Cardiac muscle cell (in vitro differentiated cells and primary cell): ENCODE measurements around the gene PPP1R12B. TPM values are rescaled to one million over a fixed set of nuclear protein-coding genes. Genes with fewer than 3 reads are reported as not detected.
"Not testable (repeated sequence)": the region's sequence is repeated elsewhere in the genome, so short reads cannot be mapped to it uniquely, and the experiment has no call there.

Source experiments
- DNase-seq, 2 donors: peaks; one replicate each; pipeline versions ENCODE4 v3.0.0 to v3.0.0-alpha.2; 2010 to 2017; ENCODE audit warnings: low read depth in 1 of 2, low spot score in 1 of 2
- H3K27ac ChIP-seq: fragments of 200-600 bp; sonication (generic); 2 replicates; pipeline ENCODE4 v1.5.1; 2016
- H3K27me3 ChIP-seq: fragments of 200-600 bp; sonication (generic); 2 replicates; pipeline ENCODE4 v1.6.0; 2016; ENCODE audit warnings: control low read depth
- H3K36me3 ChIP-seq: fragments of 200-600 bp; sonication (generic); 2 replicates; pipeline ENCODE4 v1.5.1; 2016; ENCODE audit warnings: control low read depth
- H3K4me1 ChIP-seq: fragments of 200-600 bp; sonication (generic); 2 replicates; pipeline ENCODE4 v1.8.1; 2017; ENCODE audit warnings: low read depth, mild to moderate bottlenecking, mixed run types
- H3K4me3 ChIP-seq: fragments of 200-600 bp; sonication (generic); 2 replicates; pipeline ENCODE4 v1.5.1; 2016; ENCODE audit warnings: mild to moderate bottlenecking
- H3K9me3 ChIP-seq: fragments of 200-600 bp; sonication (generic); 2 replicates; pipeline ENCODE4 v1.5.1; 2017; ENCODE audit warnings: low read depth, mild to moderate bottlenecking, control low read depth
- CTCF ChIP-seq: IDR thresholded peaks from 2 replicates; pipeline ENCODE4 v1.5.1; 2012; ENCODE audit warnings: low read depth, mild to moderate bottlenecking, low read length
- polyA plus RNA-seq: library from polyadenylated mRNA; unstranded; fragments of >200 nt; fragmentation: Nextera tagmentation; extraction: Ambion mirVana; gene quantifications from 2 replicates; pipeline ENCODE4 v1.2.1, GENCODE V29; 2016
- total RNA-seq: library from RNA; depleted of rRNA; stranded (reverse); fragments of >200 nt; gene quantifications from 2 replicates; pipeline ENCODE4 v1.2.3, GENCODE V29; 2016

The PPP1R12B gene
- total and polyA plus RNA-seq, 2 experiments from 2014 or later: 109 to 340 TPM

GRCh38 chr1:202501281-202501680 lies 152.8 kb downstream of the PPP1R12B start:
- Histone ChIP-seq H3K4me3 (no peak overlapping the region), H3K27me3 (no peaks in the 10 kb centered on the region), H3K4me1 (peaks cover 15% of the 10 kb centered on the region), H3K36me3 (peaks cover 75% of the 10 kb centered on the region), H3K27ac (peak overlapping the region; percentile 57), H3K9me3 (no peaks in the 10 kb centered on the region)
- peak; percentile 38 for TF ChIP-seq CTCF
- DNase-seq: peak in 1 of 2 donors; percentile 68

GRCh38 chr1:202505356-202505755 lies 156.9 kb downstream of the PPP1R12B start:
- DNase-seq: peak; percentile 30 to 94
- peaks cover 69% of the 10 kb centered on the region for H3K36me3 ChIP-seq

GRCh38 chr1:202505880-202506575 lies 157.5 kb downstream of the PPP1R12B start:
- H3K4me3 ChIP-seq, H3K9me3 ChIP-seq, H3K27me3 ChIP-seq: not testable (repeated sequence)
- Histone ChIP-seq H3K36me3 (peaks cover 65% of the 10 kb centered on the region), H3K27ac (peak overlapping the region; percentile 94), H3K4me1 (peaks cover 18% of the 10 kb centered on the region)
- peak in 1 of 2 donors; percentile 97 for DNase-seq

More at GRCh38 chr1:202505356-202505755, 156.9 kb downstream of the PPP1R12B start:
- Histone ChIP-seq H3K27me3 (no peaks in the 10 kb centered on the region), H3K4me1 (peaks cover 18% of the 10 kb centered on the region), H3K4me3 (no peak overlapping the region), H3K27ac (peak overlapping the region; percentile 94), H3K9me3 (no peaks in the 10 kb centered on the region)
- no peak for TF ChIP-seq CTCF

- not testable (repeated sequence) for H3K4me3 ChIP-seq, DNase-seq, H3K27me3 ChIP-seq, H3K9me3 ChIP-seq
- peaks cover 18% of the 10 kb centered on the region for H3K4me1 ChIP-seq
- H3K27ac ChIP-seq: peak overlapping the region; percentile 94
- peaks cover 54% of the 10 kb centered on the region for H3K36me3 ChIP-seq
These were observed 160.4 kb downstream of the PPP1R12B start for GRCh38 chr1:202508863-202509262.

GRCh38 chr1:202513875-202514274 lies 165.4 kb downstream of the PPP1R12B start:
- H3K27me3 ChIP-seq, H3K27ac ChIP-seq, H3K4me1 ChIP-seq, H3K4me3 ChIP-seq, H3K9me3 ChIP-seq, DNase-seq: not testable (repeated sequence)
- peaks cover 30% of the 10 kb centered on the region for H3K36me3 ChIP-seq

- Histone ChIP-seq H3K9me3 (no peaks in the 10 kb centered on the region), H3K4me3 (no peak overlapping the region), H3K27me3 (no peaks in the 10 kb centered on the region), H3K36me3 (peaks cover 35% of the 10 kb centered on the region), H3K27ac (no peak overlapping the region), H3K4me1 (no peaks in the 10 kb centered on the region)
- DNase-seq: no peak
- TF ChIP-seq CTCF: no peak
These were observed 168.0 kb downstream of the PPP1R12B start for GRCh38 chr1:202516434-202516877.

- not testable (repeated sequence) for H3K9me3 ChIP-seq, H3K27me3 ChIP-seq, DNase-seq, H3K4me3 ChIP-seq, H3K4me1 ChIP-seq
- H3K36me3 ChIP-seq: peaks cover 36% of the 10 kb centered on the region
- H3K27ac ChIP-seq: peak overlapping the region; percentile 55
These were observed 168.6 kb downstream of the PPP1R12B start for GRCh38 chr1:202517146-202517545.

GRCh38 chr1:202518180-202518579 lies 169.7 kb downstream of the PPP1R12B start:
- peaks cover 42% of the 10 kb centered on the region for H3K36me3 ChIP-seq
- not testable (repeated sequence) for DNase-seq, H3K9me3 ChIP-seq, H3K27me3 ChIP-seq, H3K4me1 ChIP-seq, H3K4me3 ChIP-seq, H3K27ac ChIP-seq

GRCh38 chr1:202518905-202519304 lies 170.4 kb downstream of the PPP1R12B start:
- H3K4me3 ChIP-seq, H3K9me3 ChIP-seq, DNase-seq, H3K4me1 ChIP-seq, H3K27me3 ChIP-seq: not testable (repeated sequence)
- peak overlapping the region; percentile 17 for H3K27ac ChIP-seq
- peaks cover 42% of the 10 kb centered on the region for H3K36me3 ChIP-seq

- Histone ChIP-seq H3K36me3 (peaks cover 35% of the 10 kb centered on the region), H3K27ac (peak overlapping the region; percentile 36)
- H3K4me1 ChIP-seq, H3K4me3 ChIP-seq, H3K9me3 ChIP-seq, DNase-seq, H3K27me3 ChIP-seq: not testable (repeated sequence)
These were observed 171.8 kb downstream of the PPP1R12B start for GRCh38 chr1:202520129-202520856.

- H3K4me3 ChIP-seq, H3K27ac ChIP-seq, DNase-seq: not testable (repeated sequence)
These were observed 172.3 kb downstream of the PPP1R12B start for GRCh38 chr1:202520857-202521216.

More at GRCh38 chr1:202520857-202521216, 172.3 kb downstream of the PPP1R12B start:
- H3K4me1 ChIP-seq, H3K27me3 ChIP-seq, H3K9me3 ChIP-seq: not testable (repeated sequence)
- peaks cover 35% of the 10 kb centered on the region for H3K36me3 ChIP-seq
